AG04450 (cell line): ENCODE measurements around the gene QRICH1. TPM values are rescaled to one million over a fixed set of nuclear protein-coding genes. Genes with fewer than 3 reads are reported as not detected.

Source experiments
- CTCF ChIA-PET: fragments of 300-600, 350-600 bp; formaldehyde crosslinking; extraction: SDS; loops from one replicate; lab custom pipeline; 2022; ENCODE audit warnings: antibody characterized with exemption, inconsistent platforms; lab: Charles Lee
- POLR2A ChIA-PET: fragments of 350-600 bp; formaldehyde crosslinking; extraction: SDS; loops from one replicate; lab custom pipeline; 2021; ENCODE audit warnings: antibody characterized with exemption, inconsistent platforms; lab: Yijun Ruan, JAX
- DNase-seq: peaks from one replicate; pipeline ENCODE4 v3.0.0-alpha.2; 2011; ENCODE audit warnings: low read depth, low spot score
- H3K27ac ChIP-seq: one replicate; pipeline ENCODE4 v1.5.1; 2012; ENCODE audit warnings: low read depth, low read length, control low read depth
- H3K27me3 ChIP-seq: one replicate; pipeline ENCODE4 v1.6.0; 2012; ENCODE audit warnings: low read length; ENCODE audit not compliant: control insufficient read depth, insufficient read depth
- H3K4me3 ChIP-seq: 2 replicates; pipeline ENCODE4 v1.5.1; 2011; ENCODE audit warnings: mild to moderate bottlenecking, low read depth, low read length, control low read depth
- H3K9me3 ChIP-seq: 2 replicates; pipeline ENCODE4 v1.5.1; 2012; ENCODE audit warnings: low read length; ENCODE audit not compliant: control insufficient read depth, insufficient read depth
- CTCF ChIP-seq: IDR thresholded peaks from 2 replicates; pipeline ENCODE4 v1.5.1; 2011; ENCODE audit warnings: low read depth, low read length, control low read depth, inconsistent platforms
- polyA plus RNA-seq: library from polyadenylated mRNA; depleted of rRNA; stranded (reverse); fragments of >200 nt; gene quantifications from 2 replicates; pipeline ENCODE4 v1.2.3, GENCODE V29; 2011

Gene QRICH1
- polyA plus RNA-seq, 1 experiment = 69.7 TPM

- no peak for TF ChIP-seq CTCF
- ChIA-PET POLR2A (interaction anchor here (4.5 kb wide), 1 partner anchor 15 kb away, joined by 70 read pairs; the partner anchor contains the start of gene P4HTM), CTCF (interaction anchor here (0.8 kb wide), 2 partner anchors 16 to 17 kb away, joined by 3 to 4 read pairs; partner anchors contain the start of genes NDUFAF3 and P4HTM)
- DNase-seq = no peak
- H3K27me3 ChIP-seq = no peaks in the 10 kb centered on the region
- H3K9me3 ChIP-seq = peaks cover 4% of the 10 kb centered on the region; the same call in 1 of the 2 replicates
- no peak overlapping the region for H3K27ac ChIP-seq
- no peak overlapping the region for H3K4me3 ChIP-seq
Observed at GRCh38 chr3:49005303-49005680, 88.6 kb downstream of the QRICH1 start.

GRCh38 chr3:49004352-49005302 lies 89.2 kb downstream of the QRICH1 start:
- peaks cover 4% of the 10 kb centered on the region; the same call in 1 of the 2 replicates for H3K9me3 ChIP-seq
- H3K4me3 ChIP-seq = no peak overlapping the region
- TF ChIP-seq CTCF = no peak
- H3K27ac ChIP-seq = no peak overlapping the region
- no peaks in the 10 kb centered on the region for H3K27me3 ChIP-seq
- DNase-seq = no peak
- ChIA-PET POLR2A (interaction anchor here (4.5 kb wide), 1 partner anchor 14 kb away, joined by 70 read pairs; the partner anchor contains the start of gene P4HTM), CTCF (interaction anchor here (0.8 kb wide), 1 partner anchor 15 kb away, joined by 3 read pairs; the partner anchor contains the start of gene P4HTM)

DNA sequence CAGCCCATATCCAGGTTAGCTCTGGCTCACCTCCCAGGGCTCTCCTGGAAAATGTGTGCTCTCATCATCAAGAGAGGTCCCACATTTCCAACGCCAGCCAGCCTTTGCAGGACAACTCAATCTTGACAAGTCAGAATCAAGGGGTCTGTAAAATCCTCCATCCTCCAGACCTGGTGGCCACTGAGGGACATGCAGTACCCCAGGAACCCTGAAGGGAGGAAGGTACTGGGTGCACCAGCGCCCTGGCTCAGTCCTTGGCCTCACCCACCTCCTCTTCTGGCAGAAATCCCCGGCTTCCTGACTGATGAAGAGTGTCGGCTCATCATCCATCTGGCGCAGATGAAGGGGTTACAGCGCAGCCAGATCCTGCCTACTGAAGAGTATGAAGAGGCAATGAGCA lies 92.7 kb downstream of the QRICH1 start:
- TF ChIP-seq CTCF = no peak
- no peak for DNase-seq
- Histone ChIP-seq H3K9me3 (no peaks in the 10 kb centered on the region), H3K27ac (no peak overlapping the region), H3K27me3 (no peaks in the 10 kb centered on the region), H3K4me3 (no peak overlapping the region)
- ChIA-PET POLR2A (no interaction called here), CTCF (no interaction called here)

GRCh38 chr3:48999085-48999858 lies 94.6 kb downstream of the QRICH1 start:
- H3K4me3 ChIP-seq = no peak overlapping the region
- H3K27ac ChIP-seq = no peak overlapping the region
- no peak for TF ChIP-seq CTCF
- no peaks in the 10 kb centered on the region for H3K9me3 ChIP-seq
- DNase-seq = no peak
- ChIA-PET POLR2A (no interaction called here), CTCF (interaction anchor here (0.9 kb wide), 1 partner anchor 10 kb away, joined by 4 read pairs; the partner anchor contains the start of gene P4HTM)
- H3K27me3 ChIP-seq = no peaks in the 10 kb centered on the region
